GM12875 (cell line): ENCODE results near the gene CDRT4.

Experiments used
- H3K4me3 ChIP-seq: one replicate; pipeline ENCODE4 v1.5.1; 2011; ENCODE audit warnings: low read depth, low read length, control low read depth
- TF ChIP-seq, protein P1 (sequence below): IDR thresholded peaks from 2 replicates; pipeline ENCODE4 v1.5.1; 2011; ENCODE audit warnings: low read depth, mild to moderate bottlenecking, control low read depth, inconsistent platforms, low read length, moderate library complexity, borderline replicate concordance; ENCODE audit not compliant: insufficient read depth

Gene CDRT4

DNA sequence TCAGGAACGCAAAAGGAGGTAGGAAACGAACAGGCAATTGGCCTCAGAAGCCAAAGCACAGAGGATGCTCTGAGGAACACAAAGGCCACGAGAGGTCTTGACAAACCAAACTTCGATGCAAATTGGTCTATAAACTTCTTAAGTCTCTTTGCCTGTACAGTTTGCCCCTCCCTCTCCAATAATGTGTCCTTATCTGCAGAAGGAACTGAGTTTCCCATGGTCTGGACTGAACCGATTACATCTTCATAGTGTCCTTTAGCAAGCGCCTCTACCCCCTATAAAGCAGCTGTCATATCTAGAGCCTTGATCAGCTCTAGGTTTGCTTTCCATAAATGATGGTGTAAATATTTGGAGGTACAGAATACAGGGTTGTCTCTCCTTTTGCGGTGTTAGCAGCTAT, 3.1 kb upstream of the CDRT4 start:
- no peak overlapping the region for H3K4me3 ChIP-seq
- TF ChIP-seq, protein P1, sequence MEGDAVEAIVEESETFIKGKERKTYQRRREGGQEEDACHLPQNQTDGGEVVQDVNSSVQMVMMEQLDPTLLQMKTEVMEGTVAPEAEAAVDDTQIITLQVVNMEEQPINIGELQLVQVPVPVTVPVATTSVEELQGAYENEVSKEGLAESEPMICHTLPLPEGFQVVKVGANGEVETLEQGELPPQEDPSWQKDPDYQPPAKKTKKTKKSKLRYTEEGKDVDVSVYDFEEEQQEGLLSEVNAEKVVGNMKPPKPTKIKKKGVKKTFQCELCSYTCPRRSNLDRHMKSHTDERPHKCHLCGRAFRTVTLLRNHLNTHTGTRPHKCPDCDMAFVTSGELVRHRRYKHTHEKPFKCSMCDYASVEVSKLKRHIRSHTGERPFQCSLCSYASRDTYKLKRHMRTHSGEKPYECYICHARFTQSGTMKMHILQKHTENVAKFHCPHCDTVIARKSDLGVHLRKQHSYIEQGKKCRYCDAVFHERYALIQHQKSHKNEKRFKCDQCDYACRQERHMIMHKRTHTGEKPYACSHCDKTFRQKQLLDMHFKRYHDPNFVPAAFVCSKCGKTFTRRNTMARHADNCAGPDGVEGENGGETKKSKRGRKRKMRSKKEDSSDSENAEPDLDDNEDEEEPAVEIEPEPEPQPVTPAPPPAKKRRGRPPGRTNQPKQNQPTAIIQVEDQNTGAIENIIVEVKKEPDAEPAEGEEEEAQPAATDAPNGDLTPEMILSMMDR = no peak

DNA sequence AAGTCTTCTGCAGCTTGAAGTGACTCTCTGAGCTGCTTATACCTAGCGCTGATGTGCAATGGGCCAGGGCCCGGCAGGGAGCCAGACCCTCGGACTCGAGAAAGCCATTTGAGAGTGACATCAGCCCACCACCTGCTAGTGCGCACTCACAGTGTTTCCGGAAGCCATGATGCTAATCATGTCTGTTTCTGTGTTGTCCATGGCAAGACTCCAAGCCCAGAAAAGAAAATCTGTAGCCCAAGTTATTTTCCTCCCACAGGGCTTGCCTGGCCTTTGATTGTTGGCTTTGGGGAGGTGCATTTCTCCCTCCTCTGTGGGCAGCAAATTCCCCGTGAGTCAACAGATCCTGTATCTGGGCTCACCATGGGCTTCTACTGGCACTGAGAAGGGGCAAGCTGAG, 1.8 kb upstream of the CDRT4 start:
- no peak overlapping the region for H3K4me3 ChIP-seq
- TF ChIP-seq, protein P1 = no peak

DNA sequence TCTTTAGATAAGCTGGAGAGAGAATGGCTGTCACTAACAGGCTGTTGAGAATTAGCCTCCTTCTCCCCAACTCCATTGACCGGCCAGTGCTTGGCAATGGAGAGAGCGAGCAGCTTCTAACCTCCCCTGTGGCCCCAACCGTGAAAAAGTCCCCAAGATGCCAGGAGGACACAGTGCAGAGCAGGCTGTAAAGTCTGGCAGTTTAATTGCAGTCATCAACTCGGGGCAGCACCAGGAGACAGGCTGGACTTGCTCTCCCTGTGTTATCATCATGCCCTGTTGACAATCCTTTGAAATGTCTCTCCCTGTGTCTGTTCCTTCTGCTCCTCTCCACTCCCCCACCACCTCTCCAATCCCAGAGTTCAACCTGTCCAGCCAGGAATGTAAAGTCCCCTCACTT, 705 bp upstream of the CDRT4 start:
- TF ChIP-seq, protein P1 = no peak
- no peak overlapping the region for H3K4me3 ChIP-seq

DNA sequence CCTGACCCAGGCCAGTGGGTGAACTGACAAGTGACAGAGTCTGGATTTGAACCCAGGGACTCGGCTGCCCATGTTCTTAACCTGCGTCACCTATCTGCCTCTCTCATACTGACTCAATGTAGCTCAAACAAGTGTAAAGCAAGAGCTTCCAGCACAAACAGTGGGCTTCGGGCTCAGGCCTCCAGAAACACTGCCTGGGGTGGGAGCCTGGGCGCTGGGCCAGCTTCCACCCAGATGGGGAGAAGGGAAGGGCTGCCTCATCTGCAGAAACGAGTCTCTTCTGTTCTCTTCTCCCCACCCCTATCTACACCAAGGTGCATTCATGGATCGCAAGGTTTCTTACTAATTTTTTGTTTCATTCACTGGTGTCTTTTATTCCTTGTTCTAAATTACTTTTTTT, 1.3 kb downstream of the CDRT4 start:
- H3K4me3 ChIP-seq = no peak overlapping the region
- TF ChIP-seq, protein P1 = no peak

DNA sequence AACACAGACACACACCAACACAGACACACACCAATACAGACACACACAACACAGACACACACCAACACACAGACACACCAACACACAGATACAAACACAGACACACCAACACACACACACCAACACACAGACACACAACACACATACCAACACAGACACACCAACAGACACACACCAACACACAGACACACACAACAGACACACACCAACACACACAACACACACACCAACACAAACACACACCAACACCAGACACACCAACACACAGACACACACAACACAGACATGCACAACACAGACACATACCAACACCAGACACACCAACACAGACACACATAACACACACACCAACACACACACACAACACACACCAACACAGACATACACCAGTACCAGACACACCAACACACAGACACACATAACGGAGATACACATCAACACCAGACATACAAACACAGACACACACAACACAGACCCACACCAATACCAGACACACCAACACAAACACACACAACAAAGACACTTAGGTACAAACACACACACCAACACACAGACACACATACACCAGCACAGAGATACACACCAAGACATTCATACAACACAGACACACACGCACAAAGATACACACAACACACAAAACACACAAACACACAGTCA, 2.2 kb downstream of the CDRT4 start:
- TF ChIP-seq, protein P1 = no peak
- no peak overlapping the region for H3K4me3 ChIP-seq

DNA sequence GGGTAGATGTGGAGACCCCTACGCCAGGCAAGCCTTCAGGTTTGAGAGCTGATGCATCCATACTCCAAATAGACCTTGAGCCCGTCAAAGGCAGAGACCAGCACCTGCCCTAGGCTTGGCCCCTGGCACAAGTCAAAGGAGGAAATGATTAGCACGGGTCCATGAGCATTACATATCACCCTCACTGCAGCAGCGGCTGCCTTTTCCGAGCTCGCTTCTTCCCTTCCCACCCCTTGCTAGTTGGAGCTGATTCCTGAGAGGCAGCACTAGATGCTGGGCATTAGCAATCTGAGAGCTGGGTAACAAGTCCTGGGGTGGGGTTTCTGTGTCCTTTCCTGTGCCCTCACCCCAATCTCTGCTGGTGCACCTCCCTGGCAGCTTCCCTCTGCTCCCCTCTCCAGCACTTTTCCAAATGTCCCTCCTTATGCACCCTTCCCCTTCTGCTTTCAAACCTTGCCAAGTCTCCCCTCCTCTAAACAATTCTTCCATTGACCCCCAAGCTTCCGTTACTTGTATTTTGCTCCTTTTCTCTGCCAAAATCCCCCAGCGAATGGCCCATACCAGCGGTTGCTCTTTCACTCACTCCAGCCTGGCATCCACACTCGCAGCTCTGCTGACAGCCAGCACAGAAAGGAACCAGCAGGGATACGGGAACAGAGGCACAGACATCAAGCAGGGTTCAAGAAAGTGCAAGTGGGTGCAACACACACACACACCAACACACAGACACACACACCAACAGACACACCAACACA, 3.0 kb downstream of the CDRT4 start:
- TF ChIP-seq, protein P1 = no peak
- H3K4me3 ChIP-seq = no peak overlapping the region
